Natural killer cell treated with Interleukin-12 subunit alpha and Interleukin-12 subunit beta and Interleukin-15 and Interleukin-18, amount 100 ng/mL, for 72 hours (primary cell): ENCODE results near the gene ATP2A1. TPM values are rescaled to one million over a fixed set of nuclear protein-coding genes. Genes with fewer than 3 reads are reported as not detected.

Source experiments
- ATAC-seq, 2 donors: fragments of 150-1000 bp; cut with Tn5 transposase in 1 of 2; sonication (Bioruptor Pico), chemical (Tn5 transposase) in 1 of 2; 2 replicates each; pipeline ENCODE4 v1.10.0; 2021
- DNase-seq: peaks from one replicate; pipeline ENCODE4 v3.0.0; 2022; ENCODE audit warnings: low spot score
- H3K27ac Mint-ChIP-seq, 2 donors: 1 replicate in 1 of 2; 2 replicates in 1 of 2; pipeline ENCODE4 v1.8.0; 2022; ENCODE audit warnings: mixed read lengths in 2 of 2, mild to moderate bottlenecking in 1 of 2, moderate library complexity in 1 of 2
- H3K27me3 Mint-ChIP-seq, 2 donors: 1 replicate in 1 of 2; 2 replicates in 1 of 2; pipeline ENCODE4 v1.8.0; 2022; ENCODE audit warnings: mixed read lengths in 2 of 2
- H3K36me3 Mint-ChIP-seq: one replicate; pipeline ENCODE4 v1.8.0; 2022; ENCODE audit warnings: mixed read lengths
- H3K4me1 Mint-ChIP-seq, 2 donors: 1 replicate in 1 of 2; 2 replicates in 1 of 2; pipeline ENCODE4 v1.8.0; 2022; ENCODE audit warnings: low read depth in 2 of 2, mixed read lengths in 2 of 2, mild to moderate bottlenecking in 1 of 2
- H3K4me3 Mint-ChIP-seq: one replicate; pipeline ENCODE4 v1.8.0; 2022; ENCODE audit warnings: mixed read lengths
- H3K9me3 Mint-ChIP-seq: 2 replicates; pipeline ENCODE4 v1.8.0; 2022; ENCODE audit warnings: mixed read lengths
- total RNA-seq, 2 donors: library from RNA; stranded (reverse); gene quantifications; one replicate each; pipeline ENCODE4 v1.2.3, GENCODE V29; 2022

ATP2A1 gene
- 1 to 10 TPM; 1.4 to 5.0 TPM for total RNA-seq

DNA sequence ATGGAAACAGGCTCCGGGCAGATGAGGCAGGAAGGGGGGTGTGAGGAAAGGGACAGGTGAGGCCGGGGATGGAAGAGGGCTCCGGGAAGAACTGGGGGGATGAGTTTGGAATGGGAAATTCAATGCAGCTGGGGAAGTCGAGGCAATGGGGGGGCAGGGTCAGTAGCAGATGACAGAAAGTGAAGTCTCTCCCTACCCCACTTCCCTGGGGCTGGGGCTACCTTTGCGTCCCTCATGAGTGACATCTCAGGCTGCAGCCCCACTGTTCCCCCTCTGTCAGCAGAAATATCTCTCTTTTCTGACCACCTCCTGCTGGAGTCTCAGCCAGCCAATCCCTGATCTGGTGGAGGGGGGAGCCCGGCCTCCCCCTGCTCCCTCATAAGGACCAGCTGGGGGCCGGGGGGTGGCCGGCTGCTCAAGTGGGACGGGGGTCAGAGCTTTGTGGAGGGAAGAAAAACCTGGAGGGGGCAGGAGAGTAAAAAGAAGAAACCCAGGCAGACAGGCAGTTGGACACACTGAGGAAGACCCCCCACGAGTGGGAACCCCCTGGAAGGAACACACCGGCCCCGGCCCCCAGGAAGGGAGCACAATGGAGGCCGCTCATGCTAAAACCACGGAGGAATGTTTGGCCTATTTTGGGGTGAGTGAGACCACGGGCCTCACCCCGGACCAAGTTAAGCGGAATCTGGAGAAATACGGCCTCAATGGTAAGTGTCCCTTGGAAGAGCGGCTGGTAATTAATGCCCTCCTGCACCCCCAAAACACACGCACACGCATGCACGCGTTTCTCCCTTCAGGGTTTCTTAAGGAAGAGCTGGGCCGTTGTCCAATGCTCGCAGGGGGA lies at the start of gene ATP2A1:
ATP2A1 (plus strand) TSS at position 406 of the 844 bp plus-strand sequence; CDS start at position 590, 184 bp downstream.
- no peak for DNase-seq
- no peaks in the 10 kb centered on the region for H3K9me3 Mint-ChIP-seq
- H3K36me3 Mint-ChIP-seq, result peaks cover 4% of the 10 kb centered on the region
- no peak for ATAC-seq
- H3K27me3 Mint-ChIP-seq, result peaks cover 5 to 7% of the 10 kb centered on the region in 2 donors
- H3K27ac Mint-ChIP-seq, result no peak within 1 kb of the TSS
- H3K4me1 Mint-ChIP-seq, result peaks cover 21 to 27% of the 10 kb centered on the region in 2 donors
- H3K4me3 Mint-ChIP-seq, result peak within 1 kb of the TSS; percentile 84

DNA sequence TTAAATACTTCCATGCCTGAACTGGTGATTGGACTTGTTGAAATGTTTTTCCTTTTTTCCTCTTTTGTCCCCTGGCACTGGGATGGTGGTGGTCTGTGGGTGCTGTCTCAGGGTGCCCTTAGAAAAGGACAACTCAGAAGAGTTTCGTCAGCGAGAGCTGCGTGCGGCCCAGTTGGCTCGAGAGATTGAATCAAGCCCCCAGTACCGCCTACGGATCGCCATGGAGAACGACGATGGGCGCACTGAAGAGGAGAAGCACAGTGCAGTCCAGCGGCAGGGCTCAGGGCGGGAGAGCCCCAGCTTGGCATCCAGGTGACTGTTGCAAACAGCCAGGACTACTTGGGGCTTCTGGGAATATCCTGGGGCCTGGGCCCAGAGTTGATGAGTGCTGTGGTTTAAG lies 48.5 kb upstream of the ATP2A1 start:
- Mint-ChIP-seq H3K36me3 (peaks cover 67% of the 10 kb centered on the region), H3K27ac (peak overlapping the region in 1 of 2 donors; percentile 54), H3K4me3 (no peak overlapping the region), H3K9me3 (no peaks in the 10 kb centered on the region), H3K27me3 (no peaks in the 10 kb centered on the region), H3K4me1 (peaks cover 20 to 29% of the 10 kb centered on the region in 2 donors)
- ATAC-seq (no peak), DNase-seq (no peak)

DNA sequence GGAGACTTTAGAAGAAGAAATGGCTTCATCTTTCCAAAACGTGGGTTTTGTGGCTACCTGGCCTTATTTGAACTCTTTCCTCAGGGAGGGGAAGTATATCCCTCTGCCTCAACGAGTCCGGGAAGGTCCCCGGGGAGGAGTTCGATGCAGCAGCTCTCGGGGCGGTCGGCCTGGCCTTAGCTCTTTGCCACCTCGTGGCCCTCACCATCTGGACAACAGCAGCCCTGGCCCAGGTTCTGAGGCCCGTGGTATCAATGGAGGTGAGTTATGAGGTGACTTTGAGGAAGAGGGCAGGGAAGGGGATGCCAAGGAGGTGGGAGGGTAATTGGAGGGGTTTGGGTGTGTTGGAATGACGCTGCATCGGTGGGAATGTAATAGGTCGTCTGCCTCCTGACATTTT lies 47.8 kb upstream of the ATP2A1 start:
- Mint-ChIP-seq H3K36me3 (peaks cover 61% of the 10 kb centered on the region), H3K9me3 (no peaks in the 10 kb centered on the region), H3K4me1 (peaks cover 12 to 25% of the 10 kb centered on the region in 2 donors), H3K4me3 (no peak overlapping the region), H3K27ac (no peak overlapping the region), H3K27me3 (no peaks in the 10 kb centered on the region)
- no peak for ATAC-seq
- no peak for DNase-seq

DNA sequence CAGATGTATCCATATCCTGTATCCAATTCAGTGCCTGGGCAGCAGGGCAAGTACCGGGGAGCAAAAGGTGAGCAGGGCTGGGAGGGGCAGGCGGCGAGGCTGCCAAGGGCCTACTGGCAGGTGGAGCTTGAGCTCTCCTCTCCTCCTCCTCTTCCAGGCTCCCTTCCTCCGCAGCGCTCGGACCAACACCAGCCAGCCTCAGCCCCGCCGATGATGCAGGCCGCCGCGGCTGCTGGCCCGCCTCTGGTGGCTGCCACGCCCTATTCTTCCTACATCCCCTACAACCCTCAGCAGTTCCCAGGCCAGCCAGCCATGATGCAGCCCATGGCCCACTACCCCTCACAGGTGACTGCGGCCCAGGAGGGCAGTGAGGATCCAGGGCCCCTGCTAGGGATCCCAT lies 43.9 kb upstream of the ATP2A1 start:
- H3K36me3 Mint-ChIP-seq, result peaks cover 42% of the 10 kb centered on the region
- peaks cover 6 to 21% of the 10 kb centered on the region in 2 donors for H3K4me1 Mint-ChIP-seq
- DNase-seq (no peak), ATAC-seq (peak in 1 of 2 donors; percentile 30)
- no peak overlapping the region for H3K4me3 Mint-ChIP-seq
- H3K27me3 Mint-ChIP-seq, result no peaks in the 10 kb centered on the region
- no peaks in the 10 kb centered on the region for H3K9me3 Mint-ChIP-seq
- no peak overlapping the region for H3K27ac Mint-ChIP-seq

DNA sequence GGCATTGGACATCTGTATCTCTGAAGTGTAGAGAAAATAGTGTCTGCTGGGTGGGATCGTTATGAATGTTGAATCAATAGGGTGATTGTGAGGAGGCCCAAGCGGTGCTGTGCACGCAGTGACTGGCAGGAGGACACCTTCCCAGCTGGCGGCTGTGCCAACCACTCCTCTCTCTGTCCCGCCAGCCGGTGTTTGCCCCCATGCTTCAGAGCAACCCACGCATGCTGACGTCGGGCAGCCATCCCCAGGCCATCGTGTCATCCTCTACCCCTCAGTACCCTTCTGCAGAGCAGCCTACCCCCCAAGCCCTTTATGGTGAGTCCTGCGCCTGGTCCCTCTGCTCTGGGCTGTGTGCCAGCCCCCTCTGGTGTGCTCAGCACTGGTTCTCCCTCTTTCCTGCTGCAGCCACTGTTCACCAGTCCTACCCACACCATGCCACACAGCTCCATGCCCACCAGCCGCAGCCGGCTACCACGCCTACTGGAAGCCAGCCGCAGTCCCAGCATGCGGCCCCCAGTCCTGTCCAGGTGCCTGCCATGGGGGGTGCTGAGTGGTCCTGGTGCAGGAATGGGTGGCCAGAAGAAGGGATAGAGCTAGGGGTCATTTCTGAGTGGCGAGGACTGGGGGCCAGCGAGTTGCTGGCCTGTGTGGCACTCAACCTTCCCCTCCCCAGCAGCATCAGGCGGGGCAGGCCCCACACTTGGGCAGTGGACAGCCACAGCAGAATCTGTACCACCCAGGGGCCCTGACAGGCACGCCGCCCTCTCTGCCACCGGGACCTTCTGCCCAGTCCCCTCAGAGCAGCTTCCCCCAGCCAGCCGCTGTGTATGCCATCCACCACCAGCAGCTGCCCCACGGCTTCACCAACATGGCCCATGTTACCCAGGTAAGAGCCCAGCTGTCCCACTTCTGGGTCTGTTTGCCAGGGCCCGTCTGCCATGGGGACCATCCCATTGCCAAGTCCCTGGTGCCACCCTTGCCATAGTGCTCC lies 43.1 kb upstream of the ATP2A1 start:
- H3K27me3 Mint-ChIP-seq, result no peaks in the 10 kb centered on the region
- no peak overlapping the region for H3K4me3 Mint-ChIP-seq
- H3K4me1 Mint-ChIP-seq, result peaks cover 6 to 21% of the 10 kb centered on the region in 2 donors
- peaks cover 34% of the 10 kb centered on the region for H3K36me3 Mint-ChIP-seq
- no peak overlapping the region for H3K27ac Mint-ChIP-seq
- ATAC-seq (no peak), DNase-seq (no peak)
- H3K9me3 Mint-ChIP-seq, result no peaks in the 10 kb centered on the region

DNA sequence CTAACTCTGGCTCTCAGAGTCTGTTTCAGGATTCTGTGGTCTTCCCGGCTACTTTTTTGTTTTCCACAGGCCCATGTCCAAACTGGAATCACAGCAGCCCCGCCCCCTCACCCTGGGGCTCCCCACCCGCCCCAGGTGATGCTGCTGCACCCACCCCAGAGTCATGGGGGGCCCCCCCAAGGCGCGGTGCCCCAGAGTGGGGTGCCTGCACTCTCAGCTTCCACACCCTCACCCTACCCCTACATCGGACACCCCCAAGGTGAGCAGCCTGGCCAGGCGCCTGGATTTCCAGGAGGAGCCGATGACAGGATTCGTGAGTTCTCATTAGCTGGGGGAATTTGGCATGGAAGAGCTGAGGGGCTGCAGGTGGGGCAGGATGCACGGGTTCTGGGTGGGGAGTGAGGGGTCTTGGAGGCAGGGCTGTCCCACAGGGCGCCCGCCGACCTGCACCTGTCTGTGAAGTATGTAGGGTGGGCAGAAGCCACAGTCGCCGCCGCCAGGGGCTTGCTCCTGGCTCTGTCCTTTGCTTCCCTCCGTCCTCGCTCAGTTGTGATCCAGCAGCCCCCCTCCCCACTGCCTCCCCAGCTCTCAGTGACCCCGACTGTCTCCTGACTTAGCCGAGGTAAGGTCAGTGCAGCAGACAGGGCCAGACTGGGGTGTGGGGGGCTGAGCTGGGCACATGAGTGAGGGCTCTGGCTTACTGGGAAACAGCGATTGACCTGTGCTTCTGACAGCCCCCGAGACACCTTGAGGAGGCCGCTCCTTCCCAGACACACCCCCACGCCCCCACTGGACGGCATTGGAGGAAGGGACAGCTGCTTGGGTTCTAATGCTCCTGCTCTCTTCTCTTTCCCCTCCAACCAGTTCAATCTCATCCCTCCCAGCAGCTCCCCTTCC lies 42.2 kb upstream of the ATP2A1 start:
- Mint-ChIP-seq H3K27ac (no peak overlapping the region), H3K36me3 (peaks cover 28% of the 10 kb centered on the region), H3K4me1 (peaks cover 6 to 21% of the 10 kb centered on the region in 2 donors), H3K4me3 (no peak overlapping the region), H3K9me3 (no peaks in the 10 kb centered on the region), H3K27me3 (no peaks in the 10 kb centered on the region)
- ATAC-seq (no peak), DNase-seq (no peak)

DNA sequence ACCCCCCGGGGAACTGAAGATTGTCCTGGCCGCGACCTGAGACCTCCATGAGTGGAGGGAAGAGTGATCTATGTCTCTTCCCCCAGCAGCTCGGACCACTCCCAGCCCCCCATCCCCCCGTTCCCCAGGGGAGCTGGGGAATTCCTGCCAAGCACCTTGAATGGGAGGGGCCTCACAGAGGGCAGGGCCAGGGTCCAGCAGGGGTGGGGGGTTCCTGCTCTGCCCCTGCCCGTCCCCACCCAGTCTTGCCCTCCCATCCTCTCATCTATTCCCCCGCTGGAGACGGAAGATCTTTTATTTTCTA lies 41.6 kb upstream of the ATP2A1 start:
- Mint-ChIP-seq H3K27me3 (no peaks in the 10 kb centered on the region), H3K4me3 (no peak overlapping the region), H3K36me3 (peaks cover 27% of the 10 kb centered on the region), H3K4me1 (peaks cover 6 to 21% of the 10 kb centered on the region in 2 donors), H3K27ac (no peak overlapping the region), H3K9me3 (no peaks in the 10 kb centered on the region)
- DNase-seq, result no peak
- ATAC-seq, result no peak

DNA sequence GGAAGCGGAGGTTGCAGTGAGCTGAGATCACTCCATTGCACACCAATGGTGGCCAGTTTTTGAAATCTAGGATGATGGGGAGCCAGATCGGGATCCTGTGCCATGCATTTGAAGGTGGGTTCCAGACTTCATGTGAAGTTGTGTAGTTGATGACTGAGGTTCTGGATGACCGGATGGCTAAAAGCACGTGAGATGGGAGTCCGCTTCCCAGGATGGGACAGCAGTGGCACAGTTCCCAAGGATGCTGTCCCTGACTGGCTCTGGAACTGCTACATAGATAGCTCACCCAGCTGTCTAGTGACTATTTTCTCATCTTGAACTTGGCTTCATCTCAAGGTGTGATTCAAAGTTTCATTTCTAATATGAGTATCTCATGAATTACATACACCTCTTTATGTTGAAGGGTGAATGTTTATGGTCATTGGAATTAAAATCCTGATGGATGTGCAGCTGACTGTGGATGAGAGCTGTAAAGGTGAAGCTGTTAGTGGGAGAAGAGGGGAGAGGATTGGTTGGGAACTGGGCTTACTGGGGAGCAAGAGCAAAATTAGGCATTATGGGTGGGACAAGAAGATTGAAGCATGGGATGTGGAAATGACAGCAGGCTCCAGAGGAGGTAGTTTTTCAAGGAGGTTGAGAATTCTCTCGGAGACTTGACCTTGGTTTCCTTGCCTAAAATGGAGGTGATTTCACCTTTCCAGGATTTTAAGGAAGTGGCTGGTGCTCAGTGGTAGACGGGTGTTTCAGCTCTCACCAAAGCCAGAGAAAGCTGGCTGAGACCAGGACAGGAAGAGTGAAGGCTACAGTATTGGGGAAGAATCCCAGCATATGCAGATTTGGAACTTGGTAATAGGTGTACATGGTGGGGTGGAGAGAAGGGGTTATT lies 40.4 kb upstream of the ATP2A1 start:
- DNase-seq (no peak), ATAC-seq (no peak)
- no peaks in the 10 kb centered on the region for H3K9me3 Mint-ChIP-seq
- no peaks in the 10 kb centered on the region for H3K27me3 Mint-ChIP-seq
- peaks cover 8 to 15% of the 10 kb centered on the region in 2 donors for H3K4me1 Mint-ChIP-seq
- H3K36me3 Mint-ChIP-seq, result peaks cover 17% of the 10 kb centered on the region
- H3K4me3 Mint-ChIP-seq, result no peak overlapping the region
- peak overlapping the region in 1 of 2 donors; percentile 23 for H3K27ac Mint-ChIP-seq

DNA sequence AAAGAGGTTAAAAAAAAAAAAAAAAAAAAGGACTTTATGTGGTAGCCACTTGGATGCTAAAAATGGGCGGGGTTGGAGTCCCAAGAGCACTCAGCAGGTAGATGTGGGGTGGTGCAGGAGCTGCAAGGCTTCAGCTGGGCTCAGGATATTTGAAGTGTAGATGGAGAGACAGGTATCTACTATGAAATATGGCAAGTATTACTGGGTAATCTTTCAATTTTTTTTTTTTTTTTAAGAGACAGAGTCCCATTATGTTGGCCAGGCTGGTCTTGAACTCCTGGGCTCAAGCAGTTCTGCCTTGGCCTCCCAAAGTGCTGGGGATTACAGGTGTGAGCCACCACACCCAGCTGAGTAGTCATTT lies 39.8 kb upstream of the ATP2A1 start:
- Mint-ChIP-seq H3K4me3 (no peak overlapping the region), H3K9me3 (no peaks in the 10 kb centered on the region), H3K4me1 (peaks cover 12 to 13% of the 10 kb centered on the region in 2 donors), H3K36me3 (peaks cover 10% of the 10 kb centered on the region), H3K27me3 (no peaks in the 10 kb centered on the region), H3K27ac (peak overlapping the region; percentile 17 to 25)
- DNase-seq (no peak), ATAC-seq (no peak)

DNA sequence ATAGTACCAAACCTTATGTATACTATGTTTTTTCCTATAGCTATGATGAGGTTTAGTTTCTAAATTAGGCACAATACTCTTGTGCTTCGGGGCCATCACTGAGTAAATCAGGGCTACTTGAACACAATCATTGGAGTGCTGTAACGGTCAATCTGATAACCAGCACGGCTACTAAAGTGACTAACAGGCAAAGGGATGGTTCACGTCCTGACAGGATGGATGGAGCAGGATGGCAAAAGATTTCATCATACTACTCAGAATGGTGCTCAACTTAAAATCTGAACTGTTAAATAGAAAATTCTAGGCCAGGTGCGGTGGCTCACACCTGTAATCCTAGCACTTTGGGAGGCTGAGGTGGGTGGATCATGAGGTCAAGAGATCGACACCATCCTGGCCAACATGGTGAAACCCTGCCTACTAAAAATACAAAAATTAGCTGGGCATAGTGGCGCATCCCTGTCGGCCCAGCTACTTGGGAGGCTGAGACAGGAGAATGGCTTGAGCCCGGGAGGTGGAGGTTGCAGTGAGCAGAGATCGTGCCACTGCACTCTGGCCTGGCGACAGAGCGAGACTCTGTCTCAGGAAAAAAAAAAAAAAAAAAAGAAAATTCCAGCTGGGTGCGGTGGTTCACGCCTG lies 39.2 kb upstream of the ATP2A1 start:
- H3K36me3 Mint-ChIP-seq, result peaks cover 6% of the 10 kb centered on the region
- H3K4me1 Mint-ChIP-seq, result peaks cover 11 to 12% of the 10 kb centered on the region in 2 donors
- no peaks in the 10 kb centered on the region for H3K27me3 Mint-ChIP-seq
- H3K9me3 Mint-ChIP-seq, result no peaks in the 10 kb centered on the region
- H3K4me3 Mint-ChIP-seq, result no peak overlapping the region
- no peak for DNase-seq
- no peak for ATAC-seq
- peak overlapping the region; percentile 17 to 25 for H3K27ac Mint-ChIP-seq

DNA sequence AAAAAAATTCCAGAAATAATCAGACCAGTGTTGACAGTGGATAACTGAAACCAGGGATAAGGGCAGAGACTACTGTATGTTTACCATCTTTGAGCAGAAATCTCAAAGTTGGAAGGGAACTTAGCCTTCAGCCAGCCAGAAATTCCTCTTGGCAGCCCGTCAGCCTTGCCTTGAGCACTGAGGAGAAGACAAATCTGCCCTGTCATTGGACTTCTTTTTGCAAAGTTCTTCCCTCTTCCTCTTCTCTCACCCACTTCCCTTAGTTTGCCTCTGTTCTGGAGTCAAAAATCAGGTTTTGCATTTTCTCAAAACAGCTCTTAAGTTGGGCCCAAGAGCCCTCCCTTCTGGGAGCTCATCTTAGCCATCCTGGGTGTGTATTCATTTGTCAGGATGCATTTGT lies 38.4 kb upstream of the ATP2A1 start:
- peaks cover 10% of the 10 kb centered on the region for H3K36me3 Mint-ChIP-seq
- ATAC-seq (no peak), DNase-seq (no peak)
- H3K27ac Mint-ChIP-seq, result no peak overlapping the region
- H3K4me1 Mint-ChIP-seq, result peaks cover 14 to 18% of the 10 kb centered on the region in 2 donors
- no peak overlapping the region for H3K4me3 Mint-ChIP-seq
- no peaks in the 10 kb centered on the region for H3K27me3 Mint-ChIP-seq
- no peaks in the 10 kb centered on the region for H3K9me3 Mint-ChIP-seq

DNA sequence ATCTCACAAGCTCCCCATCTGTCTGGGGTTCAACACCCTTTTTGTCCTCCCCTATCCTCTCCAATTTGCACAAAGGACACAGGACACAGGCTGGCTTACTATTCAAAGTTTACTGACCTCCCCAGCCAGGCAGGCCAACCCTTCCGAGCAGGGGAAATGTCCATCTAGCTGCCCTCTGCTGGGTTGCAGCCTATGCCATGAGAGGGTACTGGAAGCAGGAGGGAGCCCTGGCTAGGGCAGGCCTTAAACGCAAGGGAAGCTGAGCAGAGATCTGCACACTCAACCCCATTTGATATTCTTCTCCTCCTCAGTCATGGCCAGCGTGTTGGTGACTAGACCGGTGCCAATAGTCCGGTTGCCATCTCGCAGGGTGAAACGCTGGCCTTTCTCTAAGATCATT lies 35.6 kb upstream of the ATP2A1 start:
- DNase-seq (no peak), ATAC-seq (no peak)
- no peak overlapping the region for H3K4me3 Mint-ChIP-seq
- peak overlapping the region in 1 of 2 donors; percentile 25 for H3K27ac Mint-ChIP-seq
- no peaks in the 10 kb centered on the region for H3K27me3 Mint-ChIP-seq
- H3K36me3 Mint-ChIP-seq, result peaks cover 14% of the 10 kb centered on the region
- H3K9me3 Mint-ChIP-seq, result no peaks in the 10 kb centered on the region
- peaks cover 34 to 38% of the 10 kb centered on the region in 2 donors for H3K4me1 Mint-ChIP-seq
